Neural progenitor cell (in vitro differentiated cells): Measurements from ENCODE around the gene H2BK1.

Source experiments
- CTCF ChIP-seq: fragments of 200-600 bp; sonication (generic); IDR thresholded peaks from 2 replicates; pipeline ENCODE4 v1.5.1; 2017; ENCODE audit warnings: antibody characterized with exemption, mild to moderate bottlenecking
- EZH2 ChIP-seq: fragments of 200-600 bp; sonication (generic); IDR thresholded peaks from 2 replicates; pipeline ENCODE4 v1.6.1; 2017; ENCODE audit warnings: antibody characterized with exemption, mild to moderate bottlenecking, moderate library complexity
- EZH2phosphoT487 ChIP-seq: fragments of 200-600 bp; sonication (generic); IDR thresholded peaks from 2 replicates; pipeline ENCODE4 v1.6.1; 2017; ENCODE audit warnings: antibody characterized with exemption

- no peak for TF ChIP-seq EZH2
- no peak for TF ChIP-seq CTCF
- no peak for TF ChIP-seq EZH2phosphoT487
Observed at GRCh38 chr7:151243045-151243349, 32.7 kb upstream of the H2BK1 start.
